Daoy (cell line): Measurements from ENCODE around the gene PDIA6. TPM values are rescaled to one million over a fixed set of nuclear protein-coding genes. Genes with fewer than 3 reads are reported as not detected.

Source experiments
- total RNA-seq: library from RNA; depleted of rRNA; stranded (reverse); fragments of >200 nt; shearing (Covaris generic); gene quantifications from 2 replicates; pipeline ENCODE4 v1.2.3, GENCODE V29; 2014; rRNA removed

Gene PDIA6
- total RNA-seq, 1 experiment from 2014 or later: 381 TPM

Other genes with a start within 250 kb of the PDIA6 start
- gene NOL10, start 122.8 kb downstream of the PDIA6 start, total RNA-seq: 89.2 and 106 TPM in 2 replicates
- 0.12 and 0.29 TPM in 2 replicates for gene ATP6V1C2, start 91.2 kb downstream of the PDIA6 start, total RNA-seq
- gene KCNF1, start 99.1 kb upstream of the PDIA6 start, total RNA-seq: not detected in 2 replicates